Neural progenitor cell (in vitro differentiated cells): ENCODE results near the gene PACSIN2.

Source experiments
- CTCF ChIP-seq: fragments of 200-600 bp; sonication (generic); IDR thresholded peaks from 2 replicates; pipeline ENCODE4 v1.5.1; 2017; ENCODE audit warnings: antibody characterized with exemption, mild to moderate bottlenecking
- EZH2 ChIP-seq: fragments of 200-600 bp; sonication (generic); IDR thresholded peaks from 2 replicates; pipeline ENCODE4 v1.6.1; 2017; ENCODE audit warnings: antibody characterized with exemption, mild to moderate bottlenecking, moderate library complexity
- EZH2phosphoT487 ChIP-seq: fragments of 200-600 bp; sonication (generic); IDR thresholded peaks from 2 replicates; pipeline ENCODE4 v1.6.1; 2017; ENCODE audit warnings: antibody characterized with exemption

GRCh38 chr22:42829302-42829701 is 185.6 kb downstream of the PACSIN2 start:
- TF ChIP-seq EZH2, result no peak
- no peak for TF ChIP-seq CTCF
- no peak for TF ChIP-seq EZH2phosphoT487
